Activated naive CD4-positive, alpha-beta T cell treated with anti-CD3 and anti-CD28 coated beads, Interleukin-2, amount 50 U/mL, for 72 hours (primary cell): Measurements from ENCODE around the gene OTUD7B. TPM values are rescaled to one million over a fixed set of nuclear protein-coding genes. Genes with fewer than 3 reads are reported as not detected.

ENCODE experiments used
- ATAC-seq, 2 donors: fragments of 150-1000 bp; cut with Tn5 transposase; 2 replicates each; pipeline ENCODE4 v1.10.0; 2021; ENCODE audit warnings: mild to moderate bottlenecking in 2 of 2, moderate library complexity in 2 of 2
- DNase-seq, 2 donors: peaks; one replicate each; pipeline ENCODE4 v3.0.0; 2021 to 2022; ENCODE audit warnings: low spot score in 2 of 2
- H3K27ac Mint-ChIP-seq, 2 donors: one replicate each; pipeline ENCODE4 v1.8.0; 2022; ENCODE audit warnings: mild to moderate bottlenecking in 2 of 2, mixed read lengths in 2 of 2
- H3K36me3 Mint-ChIP-seq, 2 donors: one replicate each; pipeline ENCODE4 v1.8.0; 2022; ENCODE audit warnings: mixed read lengths in 2 of 2
- H3K9me3 Mint-ChIP-seq, 2 donors: one replicate each; pipeline ENCODE4 v1.8.0; 2022; ENCODE audit warnings: mixed read lengths in 2 of 2
- total RNA-seq, 2 donors: library from RNA; stranded (reverse); gene quantifications; one replicate each; pipeline ENCODE4 v1.2.3, GENCODE V29; 2022

Gene OTUD7B
- total RNA-seq, 2 donors from 2014 or later, result 21.7 to 22.8 TPM

DNA sequence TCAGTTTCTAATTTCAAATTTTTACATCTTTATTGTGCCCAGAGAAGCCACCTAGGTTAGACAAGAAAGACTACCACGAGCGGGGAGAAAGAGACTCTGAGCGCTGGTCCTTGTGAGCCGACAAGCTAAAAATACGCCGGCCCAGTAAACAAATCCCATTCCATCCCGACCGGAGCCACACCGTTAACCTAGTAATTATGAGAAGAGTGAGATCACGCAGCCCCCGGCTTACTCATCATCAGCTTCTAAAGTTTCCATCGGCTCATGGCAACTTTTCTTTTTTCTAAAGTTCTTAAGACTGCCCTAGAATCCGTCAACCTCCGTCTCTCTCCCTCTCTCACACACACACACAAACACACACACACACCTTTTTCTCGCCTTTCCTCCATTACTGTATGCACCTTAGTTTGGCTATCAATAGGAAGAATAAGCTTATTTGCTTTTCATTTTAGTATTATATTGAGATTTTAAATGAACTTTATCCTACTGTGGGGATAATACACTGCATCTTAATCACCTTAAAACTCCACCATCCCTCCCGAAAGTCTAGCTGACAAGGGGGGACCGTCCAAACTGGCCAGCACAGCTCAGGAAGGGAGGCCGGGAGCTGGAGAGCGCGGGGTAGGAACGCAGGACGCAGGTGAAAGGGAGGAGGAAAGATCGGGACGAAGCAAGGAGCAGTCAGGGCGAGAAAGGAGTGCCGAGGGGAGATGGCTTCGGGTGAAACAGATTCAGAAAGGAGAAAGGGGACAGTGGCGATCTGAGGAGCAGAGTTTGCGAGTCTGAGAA, 728 bp downstream of the OTUD7B start:
- H3K27ac Mint-ChIP-seq, result peak overlapping the region; percentile 97 to 99
- H3K36me3 Mint-ChIP-seq, result peaks cover 11 to 28% of the 10 kb centered on the region in 2 donors
- peak; percentile 57 to 66 for DNase-seq
- ATAC-seq, result peak; percentile 79 to 81
- H3K9me3 Mint-ChIP-seq, result no peaks in the 10 kb centered on the region

- ATAC-seq (no peak), DNase-seq (no peak)
- Mint-ChIP-seq H3K27ac (peak overlapping the region; percentile 97 to 99), H3K9me3 (no peaks in the 10 kb centered on the region), H3K36me3 (peaks cover 18 to 36% of the 10 kb centered on the region in 2 donors)
Measured at GRCh38 chr1:150008699-150009098, 1.8 kb downstream of the OTUD7B start.

DNA sequence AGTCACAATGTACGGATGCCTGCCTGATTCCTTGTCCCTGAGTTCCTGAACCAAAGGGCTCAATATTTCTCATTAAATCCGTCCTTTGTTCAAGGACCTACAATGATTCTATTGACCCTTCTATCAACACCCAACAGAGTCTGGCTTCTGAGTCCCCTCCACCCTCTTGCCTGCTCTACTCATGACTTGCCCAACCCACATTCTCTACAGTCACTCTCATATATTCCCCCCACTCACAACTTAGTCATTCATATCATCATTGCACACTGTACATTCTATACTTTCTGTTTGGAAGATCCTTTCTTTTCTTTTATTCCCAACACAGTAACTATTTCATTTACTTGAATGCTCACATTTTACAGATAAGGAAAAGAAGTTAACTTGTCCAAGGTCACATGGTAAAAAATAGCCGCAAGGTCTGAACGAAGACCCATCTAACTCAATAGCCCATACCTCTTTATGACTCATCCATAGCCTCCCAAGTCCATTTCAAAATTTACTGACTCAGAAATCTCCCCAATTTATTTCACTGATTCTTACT, 3.6 kb downstream of the OTUD7B start:
- Mint-ChIP-seq H3K36me3 (peaks cover 24 to 48% of the 10 kb centered on the region in 2 donors), H3K9me3 (no peaks in the 10 kb centered on the region), H3K27ac (peak overlapping the region in 1 of 2 donors; percentile 25)
- DNase-seq (peak in 1 of 2 donors; percentile 16), ATAC-seq (peak; percentile 65 to 82)

DNA sequence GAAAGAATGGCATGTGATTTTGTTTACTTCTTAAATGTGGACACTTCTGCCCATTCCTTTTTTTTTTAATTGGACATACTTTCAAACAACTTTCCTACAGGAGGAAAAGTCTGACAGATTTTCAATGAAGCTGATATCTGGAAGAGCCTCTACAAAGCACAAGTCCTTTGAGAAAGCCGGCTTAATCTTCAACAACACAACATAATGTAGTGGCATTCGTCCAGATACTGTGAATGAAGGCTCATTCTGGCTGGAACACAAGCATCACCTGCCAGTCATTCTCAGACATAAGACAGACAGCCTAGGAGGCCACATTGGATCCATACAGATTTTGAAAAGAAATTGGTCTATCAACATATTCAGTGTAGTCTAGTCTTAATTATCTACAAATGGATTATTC, 4.9 kb downstream of the OTUD7B start:
- Mint-ChIP-seq H3K9me3 (no peaks in the 10 kb centered on the region), H3K27ac (no peak overlapping the region), H3K36me3 (peaks cover 24 to 60% of the 10 kb centered on the region in 2 donors)
- no peak for ATAC-seq
- no peak for DNase-seq

DNA sequence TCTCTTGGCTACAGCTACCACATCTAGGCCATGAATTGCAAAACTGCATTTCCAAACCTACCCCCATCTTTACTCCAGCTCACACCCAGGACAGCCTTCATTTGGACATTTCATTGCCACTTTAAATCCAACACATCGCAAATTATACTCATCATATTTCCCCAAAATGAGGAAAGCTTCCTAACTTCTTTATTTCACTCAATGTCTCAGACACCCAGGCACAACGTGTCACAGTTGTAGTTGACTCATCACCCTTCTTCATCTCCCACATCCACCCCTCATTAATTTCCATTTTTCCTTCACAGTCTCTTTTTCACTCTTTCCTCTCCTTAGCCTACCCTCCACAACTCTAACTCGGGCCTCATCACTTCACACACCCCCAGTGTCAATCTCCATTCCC, 6.7 kb downstream of the OTUD7B start:
- H3K27ac Mint-ChIP-seq, result peak overlapping the region in 1 of 2 donors; percentile 2
- DNase-seq (no peak), ATAC-seq (peak; percentile 6 to 11)
- H3K36me3 Mint-ChIP-seq, result peaks cover 19 to 67% of the 10 kb centered on the region in 2 donors
- H3K9me3 Mint-ChIP-seq, result no peaks in the 10 kb centered on the region

GRCh38 chr1:150002217-150002616, 8.3 kb downstream of the OTUD7B start:
- DNase-seq (no peak), ATAC-seq (no peak)
- Mint-ChIP-seq H3K9me3 (no peaks in the 10 kb centered on the region), H3K36me3 (peaks cover 19 to 57% of the 10 kb centered on the region in 2 donors), H3K27ac (no peak overlapping the region)

DNA sequence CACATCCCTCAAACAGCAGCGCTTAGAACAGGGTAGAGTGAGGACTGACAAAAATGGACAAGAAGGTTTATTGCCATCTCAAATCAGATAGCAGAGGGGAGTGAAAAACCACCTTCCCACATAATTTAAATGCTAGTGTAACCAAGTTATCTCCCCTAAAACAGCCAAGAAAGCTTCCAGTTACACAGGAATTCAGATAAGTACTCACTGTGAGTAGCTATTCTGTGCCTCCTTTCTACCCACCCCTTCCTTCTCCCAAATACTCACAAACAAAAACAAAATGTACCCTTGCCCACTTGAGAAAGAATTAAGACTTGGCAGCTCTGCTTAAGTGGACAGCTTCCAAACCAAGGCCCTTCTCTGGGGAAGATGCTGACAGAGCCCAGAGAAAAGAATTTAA, 9.1 kb downstream of the OTUD7B start:
- peaks cover 19 to 57% of the 10 kb centered on the region in 2 donors for H3K36me3 Mint-ChIP-seq
- H3K27ac Mint-ChIP-seq, result no peak overlapping the region
- DNase-seq (no peak), ATAC-seq (no peak)
- H3K9me3 Mint-ChIP-seq, result no peaks in the 10 kb centered on the region

GRCh38 chr1:149997585-149998262, 12.8 kb downstream of the OTUD7B start:
- ATAC-seq (peak; percentile 46 to 74), DNase-seq (peak in 1 of 2 donors; percentile 14)
- H3K9me3 Mint-ChIP-seq, result no peaks in the 10 kb centered on the region
- H3K36me3 Mint-ChIP-seq, result peaks cover 6 to 42% of the 10 kb centered on the region in 2 donors
- no peak overlapping the region for H3K27ac Mint-ChIP-seq

GRCh38 chr1:149995927-149996326, 14.6 kb downstream of the OTUD7B start:
- peaks cover 6 to 29% of the 10 kb centered on the region in 2 donors for H3K36me3 Mint-ChIP-seq
- DNase-seq (peak in 1 of 2 donors; percentile 16), ATAC-seq (peak; percentile 90 to 94)
- peak overlapping the region; percentile 2 to 81 for H3K27ac Mint-ChIP-seq
- H3K9me3 Mint-ChIP-seq, result no peaks in the 10 kb centered on the region

DNA sequence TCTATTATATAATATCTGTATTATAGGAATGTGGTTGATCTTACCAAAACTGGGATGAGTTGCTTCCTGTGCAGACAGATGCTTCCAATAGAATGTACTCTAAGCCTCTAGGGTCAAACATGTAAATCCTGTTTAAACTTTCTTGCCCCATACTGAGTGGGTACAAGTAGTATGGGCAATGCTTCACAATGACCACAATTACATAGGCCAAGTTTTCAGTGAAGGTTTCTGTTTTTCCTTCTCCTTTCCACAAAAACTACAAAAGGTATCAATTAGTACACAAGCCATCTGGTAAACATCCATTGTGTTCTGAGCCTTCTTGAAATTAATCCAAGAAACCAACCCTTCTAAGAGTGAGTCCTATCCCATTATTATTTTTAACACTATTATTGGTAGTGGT, 16.8 kb downstream of the OTUD7B start:
- H3K27ac Mint-ChIP-seq, result no peak overlapping the region
- DNase-seq (no peak), ATAC-seq (no peak)
- no peaks in the 10 kb centered on the region for H3K9me3 Mint-ChIP-seq
- H3K36me3 Mint-ChIP-seq, result peaks cover 0 to 16% of the 10 kb centered on the region in 2 donors

DNA sequence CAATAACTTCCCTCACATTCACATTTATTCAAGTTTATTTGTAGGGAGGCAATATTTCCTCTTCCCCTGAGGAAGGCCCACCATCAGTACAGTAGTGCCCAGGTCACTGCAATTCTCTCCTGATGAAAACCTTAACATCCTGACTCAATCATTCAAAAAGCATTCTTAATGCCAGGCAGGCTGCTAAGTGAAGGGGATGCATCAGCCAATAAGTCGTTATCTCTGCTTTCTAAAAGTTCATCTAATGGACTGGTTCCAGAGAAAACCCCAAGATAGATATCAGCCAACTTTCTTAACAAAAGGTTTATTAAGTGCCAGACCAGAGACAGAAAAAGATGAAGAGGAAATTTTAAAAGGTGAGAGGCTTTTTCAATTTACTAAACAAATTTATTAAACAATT, 17.3 kb downstream of the OTUD7B start:
- no peak for ATAC-seq
- H3K9me3 Mint-ChIP-seq, result no peaks in the 10 kb centered on the region
- no peak overlapping the region for H3K27ac Mint-ChIP-seq
- DNase-seq, result no peak
- peaks cover 0 to 19% of the 10 kb centered on the region in 2 donors for H3K36me3 Mint-ChIP-seq

- Mint-ChIP-seq H3K9me3 (no peaks in the 10 kb centered on the region), H3K36me3 (peaks cover 0 to 16% of the 10 kb centered on the region in 2 donors), H3K27ac (no peak overlapping the region)
- DNase-seq, result no peak
- no peak for ATAC-seq
Measured at GRCh38 chr1:149987297-149987595, 23.3 kb downstream of the OTUD7B start.

DNA sequence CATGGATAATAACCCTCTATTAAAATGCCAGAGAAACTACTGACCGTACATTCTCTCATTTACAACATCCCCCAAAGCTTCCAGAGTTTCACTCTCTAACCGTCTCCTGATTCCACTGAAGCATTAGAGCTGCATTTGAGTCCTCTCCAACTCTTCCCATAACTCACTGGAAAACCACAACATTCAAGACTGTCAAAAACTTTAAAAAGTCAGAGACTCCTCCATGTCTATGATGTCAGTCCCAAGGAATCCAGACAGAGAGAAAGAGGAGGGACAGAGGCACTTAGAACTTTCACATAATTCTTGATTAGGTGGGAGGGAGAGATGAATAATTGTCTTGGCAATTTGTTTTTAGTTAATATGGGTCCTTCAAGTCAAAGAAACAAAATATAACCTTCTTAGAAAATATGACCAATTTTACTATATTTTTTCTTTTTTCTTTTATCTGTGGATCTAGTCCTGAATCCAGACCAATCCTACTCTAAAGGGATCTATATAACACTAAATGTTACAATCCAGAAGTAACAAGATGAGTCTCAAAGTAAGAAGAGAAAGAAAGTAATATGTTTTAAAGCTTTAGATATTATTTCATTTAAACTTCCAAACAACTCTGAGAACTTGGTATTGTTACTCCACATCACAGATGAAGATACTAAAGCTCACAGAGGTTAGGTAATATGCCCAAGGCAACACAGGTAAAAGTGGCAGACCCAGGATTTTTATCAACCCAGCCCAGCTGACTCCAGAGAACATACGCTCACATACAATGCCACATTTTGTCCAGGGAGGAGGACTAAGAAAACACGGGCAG, 23.8 kb downstream of the OTUD7B start:
- ATAC-seq, result no peak
- peaks cover 0 to 16% of the 10 kb centered on the region in 2 donors for H3K36me3 Mint-ChIP-seq
- no peaks in the 10 kb centered on the region for H3K9me3 Mint-ChIP-seq
- no peak overlapping the region for H3K27ac Mint-ChIP-seq
- DNase-seq, result no peak

DNA sequence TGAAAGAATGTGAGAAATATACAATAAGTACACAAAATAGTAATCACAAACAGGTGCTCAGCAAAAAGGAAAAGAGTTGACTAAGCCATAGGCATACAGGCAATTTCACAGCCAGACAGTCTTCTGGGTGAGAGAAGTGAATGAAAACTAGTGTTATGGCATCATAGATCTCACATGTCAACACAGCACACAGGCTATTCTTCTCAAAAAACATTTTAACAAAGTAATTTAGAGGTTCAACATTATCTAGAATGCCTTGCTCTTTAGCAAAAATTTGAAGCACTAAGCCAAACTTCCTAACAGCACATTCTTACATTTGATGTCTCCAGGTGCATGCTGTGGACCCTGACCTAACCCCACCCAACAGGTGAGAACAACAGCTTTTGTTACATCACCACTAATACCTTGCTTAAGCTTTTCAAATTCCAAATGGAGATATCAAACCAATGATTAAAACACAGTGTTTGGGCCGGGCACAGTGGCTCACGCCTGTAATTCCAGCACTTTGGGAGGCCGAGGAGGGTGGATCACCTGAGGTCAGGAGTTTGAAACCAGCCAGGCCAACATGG, 30.5 kb downstream of the OTUD7B start:
- no peak overlapping the region for H3K27ac Mint-ChIP-seq
- DNase-seq (no peak), ATAC-seq (no peak)
- peaks cover 10 to 17% of the 10 kb centered on the region in 2 donors for H3K36me3 Mint-ChIP-seq
- no peaks in the 10 kb centered on the region for H3K9me3 Mint-ChIP-seq

- Mint-ChIP-seq H3K36me3 (peaks cover 11 to 22% of the 10 kb centered on the region in 2 donors), H3K27ac (no peak overlapping the region), H3K9me3 (no peaks in the 10 kb centered on the region)
- DNase-seq (no peak), ATAC-seq (peak; percentile 36 to 68)
Measured at GRCh38 chr1:149979245-149979971, 31.1 kb downstream of the OTUD7B start.

- no peak for DNase-seq
- peak overlapping the region in 1 of 2 donors; percentile 51 for H3K27ac Mint-ChIP-seq
- H3K36me3 Mint-ChIP-seq, result peaks cover 11 to 29% of the 10 kb centered on the region in 2 donors
- ATAC-seq, result no peak
- H3K9me3 Mint-ChIP-seq, result no peaks in the 10 kb centered on the region
Measured at GRCh38 chr1:149978547-149979023, 31.9 kb downstream of the OTUD7B start.
